IMR-90 (cell line): ENCODE results near the gene CLEC10A. TPM values are rescaled to one million over a fixed set of nuclear protein-coding genes. Genes with fewer than 3 reads are reported as not detected.

Experiments used
- ATAC-seq: fragments of 200-7000 bp; cut with Tn5 transposase; 2 replicates; pipeline ENCODE4 v1.9.1; 2020; ENCODE audit warnings: low read depth, mild to moderate bottlenecking, moderate library complexity
- BruUV-seq: library from RNA; stranded (reverse); fragments of 400-500 nt; replicated peaks from 2 replicates; lab custom pipeline; 2021; lab: Mats Ljungman, UMichigan
- CTCF ChIA-PET: fragments of 300-600 bp; formaldehyde crosslinking; extraction: SDS; loops from one replicate; lab custom pipeline; 2021; ENCODE audit warnings: antibody characterized with exemption; lab: Yijun Ruan, JAX
- POLR2A ChIA-PET: fragments of 300-600 bp; sonication (Branson Sonifier 250); formaldehyde crosslinking; loops from one replicate; lab custom pipeline; 2022; ENCODE audit warnings: antibody characterized with exemption; ENCODE audit not compliant: unreplicated experiment; lab: Charles Lee
- DNase-seq: peaks from one replicate; pipeline ENCODE4 v3.0.0; 2013
- H2AFZ ChIP-seq: replicated peaks from 2 replicates; pipeline ENCODE3; 2013; ENCODE audit warnings: low read length, mild to moderate bottlenecking; ENCODE audit not compliant: poor library complexity
- H2AK5ac ChIP-seq: 2 replicates; pipeline ENCODE4 v1.6.1; 2013; ENCODE audit warnings: low read depth, low read length, inconsistent platforms
- H2AK9ac ChIP-seq: replicated peaks from 2 replicates; pipeline ENCODE3; 2013; ENCODE audit warnings: mild to moderate bottlenecking, low read depth, low read length, moderate library complexity; ENCODE audit not compliant: poor library complexity
- H2BK120ac ChIP-seq: 2 replicates; pipeline ENCODE4 v1.6.1; 2013; ENCODE audit warnings: low read depth, low read length, inconsistent platforms
- H2BK15ac ChIP-seq: 3 replicates; pipeline ENCODE4 v1.6.1; 2013; ENCODE audit warnings: low read depth, low read length, inconsistent platforms
- H2BK20ac ChIP-seq: 2 replicates; pipeline ENCODE4 v1.6.1; 2013; ENCODE audit warnings: low read depth, mild to moderate bottlenecking, inconsistent platforms, low read length, moderate library complexity
- H2BK5ac ChIP-seq: 2 replicates; pipeline ENCODE4 v1.6.1; 2013; ENCODE audit warnings: mild to moderate bottlenecking, low read depth, low read length, inconsistent platforms; ENCODE audit not compliant: poor library complexity, severe bottlenecking
- H3K14ac ChIP-seq: replicated peaks from 2 replicates; pipeline ENCODE4 v1.6.1; 2013; ENCODE audit warnings: low read depth, low read length, inconsistent platforms
- H3K18ac ChIP-seq: 2 replicates; pipeline ENCODE4 v1.6.1; 2013; ENCODE audit warnings: low read depth, low read length, control low read depth
- H3K23ac ChIP-seq: 2 replicates; pipeline ENCODE4 v1.6.1; 2013; ENCODE audit warnings: low read depth, low read length, inconsistent platforms
- H3K27ac ChIP-seq: 2 replicates; pipeline ENCODE4 v1.5.1; 2013; ENCODE audit warnings: mild to moderate bottlenecking, control low read depth, low read length; ENCODE audit not compliant: insufficient read depth
- H3K27me3 ChIP-seq: 2 replicates; pipeline ENCODE4 v1.6.1; 2013; ENCODE audit warnings: low read length; ENCODE audit not compliant: control insufficient read depth, insufficient read depth
- H3K36me3 ChIP-seq: 2 replicates; pipeline ENCODE4 v1.6.1; 2013; ENCODE audit warnings: low read length, mixed read lengths; ENCODE audit not compliant: control insufficient read depth, insufficient read depth
- H3K4ac ChIP-seq: 2 replicates; pipeline ENCODE4 v1.6.1; 2013; ENCODE audit warnings: low read depth, low read length, inconsistent platforms
- H3K4me1 ChIP-seq: 2 replicates; pipeline ENCODE4 v1.6.1; 2013; ENCODE audit warnings: low read length, mixed read lengths; ENCODE audit not compliant: control insufficient read depth, insufficient read depth
- H3K4me2 ChIP-seq: 2 replicates; pipeline ENCODE4 v1.6.1; 2013; ENCODE audit warnings: low read depth, mild to moderate bottlenecking, control low read depth, low read length, moderate library complexity
- H3K4me3 ChIP-seq: 2 replicates; pipeline ENCODE4 v1.5.1; 2013; ENCODE audit warnings: low read depth, mild to moderate bottlenecking, control low read depth, low read length, moderate library complexity; ENCODE audit not compliant: insufficient read depth
- H3K56ac ChIP-seq: 2 replicates; pipeline ENCODE4 v1.6.1; 2013; ENCODE audit warnings: low read length, inconsistent platforms; ENCODE audit not compliant: insufficient read depth; ENCODE audit errors: extremely low read depth
- H3K79me1 ChIP-seq, 2 experiments: 2 replicates each; pipeline ENCODE4 v1.6.1; 2013; ENCODE audit warnings: low read length in 2 of 2, inconsistent platforms in 1 of 2, low read depth in 1 of 2
- H3K9ac ChIP-seq: 2 replicates; pipeline ENCODE4 v1.6.1; 2013; ENCODE audit warnings: low read depth, low read length, control low read depth
- H3K9me1 ChIP-seq: 2 replicates; pipeline ENCODE4 v1.6.1; 2013; ENCODE audit warnings: low read length, inconsistent platforms; ENCODE audit not compliant: insufficient read depth
- H3K9me3 ChIP-seq: 2 replicates; pipeline ENCODE4 v1.6.1; 2013; ENCODE audit warnings: low read length; ENCODE audit not compliant: control insufficient read depth, insufficient read depth
- H4K20me1 ChIP-seq: 2 replicates; pipeline ENCODE4 v1.6.1; 2013; ENCODE audit warnings: low read length, inconsistent platforms; ENCODE audit not compliant: insufficient read depth
- H4K5ac ChIP-seq: 2 replicates; pipeline ENCODE4 v1.6.1; 2013; ENCODE audit warnings: mild to moderate bottlenecking, low read depth, low read length, control low read depth
- H4K8ac ChIP-seq, 2 experiments: 2 replicates each; pipeline ENCODE4 v1.6.1; 2013; ENCODE audit warnings: low read depth in 2 of 2, low read length in 2 of 2, control low read depth in 1 of 2, inconsistent platforms in 1 of 2
- H4K91ac ChIP-seq: 2 replicates; pipeline ENCODE4 v1.6.1; 2013; ENCODE audit warnings: low read depth, low read length, inconsistent platforms; ENCODE audit not compliant: insufficient read depth
- CTCF ChIP-seq: conservative IDR thresholded peaks from 2 replicates; pipeline ENCODE4 v1.5.1; 2012; ENCODE audit warnings: mild to moderate bottlenecking, low read depth, low read length, improper control_type of control experiment
- MAFK ChIP-seq: IDR thresholded peaks from 2 replicates; pipeline ENCODE4 v1.6.1; 2012; ENCODE audit warnings: low read depth, low read length, improper control_type of control experiment
- WGBS, 2 experiments: methylation state at CpG; one replicate each; pipeline versions ENCODE4 v1.1.5 to v1.1.7; 2013; ENCODE audit warnings: missing lambda C conversion rate in 2 of 2; ENCODE audit not compliant: insufficient read length in 1 of 2; ENCODE audit errors: extremely low coverage in 2 of 2; 5-methylcytosine and 5-hydroxymethylcytosine counted together
- dilution Hi-C: fragments of 300-500 bp; cut with HindIII; formaldehyde crosslinking; loops from one replicate; pipeline ENCODE4 v1.14.3; 2018; ENCODE audit warnings: low sequenced_read_pairs; ENCODE audit not compliant: unreplicated experiment
- in situ Hi-C: fragments of 300-500 bp; cut with MboI; formaldehyde crosslinking; loops from 3 replicates; pipeline ENCODE4 v1.14.3; 2019; ENCODE audit warnings: low sequenced_read_pairs, inconsistent platforms, mixed read lengths
- intact Hi-C: fragments of 100-400 bp; cut with micrococcal nuclease; formaldehyde crosslinking; loops from 2 replicates; pipeline ENCODE4 v1.10.0; 2022
- polyA plus RNA-seq, 3 experiments: library from polyadenylated mRNA; depleted of rRNA; stranded (reverse); fragments of >200 nt; gene quantifications; 2 replicates each; pipeline ENCODE4 v1.2.3, GENCODE V29; 2012; ENCODE audit warnings: low replicate concordance in 1 of 3
- total RNA-seq: library from RNA; depleted of rRNA; stranded (reverse); fragments of >200 nt; gene quantifications from 2 replicates; pipeline ENCODE4 v1.2.3, GENCODE V29; 2012

CLEC10A gene
- total and polyA plus RNA-seq, 2 of the 4 experiments (the other 2 are of a cell fraction), result not detected

GRCh38 chr17:7102421-7102820, 22.4 kb upstream of the CLEC10A start:
- H3K27me3 ChIP-seq, result peaks cover 28% of the 10 kb centered on the region
- no TSS peak for BruUV-seq
- no peak overlapping the region for H2BK15ac ChIP-seq
- no peak overlapping the region for H2AFZ ChIP-seq
- H2AK9ac ChIP-seq, result no peak overlapping the region
- DNase-seq, result no peak
- no peak overlapping the region for H3K4me2 ChIP-seq
- no peaks in the 10 kb centered on the region for H3K79me1 ChIP-seq
- intact Hi-C loops (no loop called here), dilution Hi-C loops (no loop called here), in situ Hi-C loops (no loop called here)
- no peak overlapping the region for H2AK5ac ChIP-seq
- no peak overlapping the region for H4K5ac ChIP-seq
- H2BK120ac ChIP-seq, result no peak overlapping the region
- no peak overlapping the region for H3K18ac ChIP-seq
- no peak overlapping the region for H3K56ac ChIP-seq
- no peaks in the 10 kb centered on the region for H3K9me1 ChIP-seq
- no peak overlapping the region for H3K14ac ChIP-seq
- H3K4me3 ChIP-seq, result no peak overlapping the region
- no peaks in the 10 kb centered on the region for H3K4me1 ChIP-seq
- no peak overlapping the region for H2BK5ac ChIP-seq
- CTCF ChIA-PET, result no interaction called here
- no peak overlapping the region for H2BK20ac ChIP-seq
- POLR2A ChIA-PET, result no interaction called here
- no peak for ATAC-seq
- no peak overlapping the region for H3K4ac ChIP-seq
- no peak for TF ChIP-seq CTCF
- TF ChIP-seq MAFK, result no peak
- WGBS, 2 experiments, result 54% methylated on average over 5 of the region's 6 CpGs; no CpG with 5 or more reads in 1 of the 2 experiments
- no peak overlapping the region for H4K8ac ChIP-seq
- no peak overlapping the region for H3K27ac ChIP-seq
- no peaks in the 10 kb centered on the region for H4K20me1 ChIP-seq
- no peak overlapping the region for H3K9ac ChIP-seq
- no peaks in the 10 kb centered on the region for H3K36me3 ChIP-seq
- H4K91ac ChIP-seq, result no peak overlapping the region
- no peaks in the 10 kb centered on the region for H3K9me3 ChIP-seq
- H3K23ac ChIP-seq, result no peak overlapping the region
